ENCODE measurements around the gene ATRIP. TPM values are rescaled to one million over a fixed set of nuclear protein-coding genes. Genes with fewer than 3 reads are reported as not detected.

Gene ATRIP
- polyA plus RNA-seq, 1 donor from 2014 or later: 11.1 TPM

- Histone ChIP-seq H3K27me3 (ENCODE audit: insufficient read depth, low read depth, low read length) (no peaks in the 10 kb centered on the region), H4K20me1 (ENCODE audit: insufficient read depth) (no peaks in the 10 kb centered on the region), H3K79me2 (replicated peaks; ENCODE audit: insufficient read depth, low read length) (peaks cover 73% of the 10 kb centered on the region), H2AFZ (ENCODE audit: low read depth, low read length) (no peak overlapping the region), H3K9me2 (ENCODE audit: insufficient read depth, low read length) (no peaks in the 10 kb centered on the region), H3F3A (ENCODE audit: insufficient read depth, low read length, poor library complexity, severe bottlenecking) (no peaks in the 10 kb centered on the region), H3K9ac (ENCODE audit: low read length) (peak overlapping the region; percentile 87), H3K36me3 (ENCODE audit: insufficient read depth, low read length) (no peaks in the 10 kb centered on the region), H3K27ac (ENCODE audit: low read length) (peak overlapping the region; percentile 81), H3K4me2 (ENCODE audit: low read length) (peak overlapping the region; percentile 61), H3K9me3 (ENCODE audit: low read length) (no peaks in the 10 kb centered on the region), H3K4me3 (ENCODE audit: low read length) (peak overlapping the region; percentile 89)
- TF ChIP-seq EP300 (conservative IDR thresholded peaks at IDR 0.05; ENCODE audit: poor library complexity, severe bottlenecking) (no peak), MXI1 (conservative IDR thresholded peaks at IDR 0.05; ENCODE audit: poor library complexity, severe bottlenecking) (no peak), TAF1 (IDR thresholded peaks at IDR 0.05; ENCODE audit: low read depth) (no peak), EZH2 (IDR thresholded peaks at IDR 0.05; ENCODE audit: borderline replicate concordance, insufficient read depth, low read length, poor library complexity, severe bottlenecking) (no peak), RAD21 (conservative IDR thresholded peaks at IDR 0.05) (no peak), SMC3 (conservative IDR thresholded peaks at IDR 0.05; ENCODE audit: poor library complexity) (no peak), REST (IDR thresholded peaks at IDR 0.05; ENCODE audit: borderline replicate concordance) (no peak), POLR2AphosphoS5 (IDR thresholded peaks at IDR 0.05) (no peak), CTCF (IDR thresholded peaks at IDR 0.05; ENCODE audit: poor library complexity, severe bottlenecking) (no peak)
Observed at GRCh38 chr3:48427630-48427962, 18.9 kb upstream of the ATRIP start.

- Histone ChIP-seq H3K27me3 (ENCODE audit: insufficient read depth, low read depth, low read length) (no peaks in the 10 kb centered on the region), H3K4me2 (ENCODE audit: low read length) (peak overlapping the region; percentile 61), H3F3A (ENCODE audit: insufficient read depth, low read length, poor library complexity, severe bottlenecking) (no peaks in the 10 kb centered on the region), H3K36me3 (ENCODE audit: insufficient read depth, low read length) (no peaks in the 10 kb centered on the region), H3K27ac (ENCODE audit: low read length) (peak overlapping the region; percentile 81), H3K9ac (ENCODE audit: low read length) (peak overlapping the region; percentile 87), H2AFZ (ENCODE audit: low read depth, low read length) (no peak overlapping the region), H3K79me2 (replicated peaks; ENCODE audit: insufficient read depth, low read length) (peaks cover 68% of the 10 kb centered on the region), H4K20me1 (ENCODE audit: insufficient read depth) (no peaks in the 10 kb centered on the region), H3K4me3 (ENCODE audit: low read length) (peak overlapping the region; percentile 89), H3K9me3 (ENCODE audit: low read length) (no peaks in the 10 kb centered on the region), H3K9me2 (ENCODE audit: insufficient read depth, low read length) (no peaks in the 10 kb centered on the region)
- TF ChIP-seq SMC3 (conservative IDR thresholded peaks at IDR 0.05; ENCODE audit: poor library complexity): no peak
- no peak for TF ChIP-seq MXI1 (conservative IDR thresholded peaks at IDR 0.05; ENCODE audit: poor library complexity, severe bottlenecking)
- no peak for TF ChIP-seq TAF1 (IDR thresholded peaks at IDR 0.05; ENCODE audit: low read depth)
- no peak for TF ChIP-seq RAD21 (conservative IDR thresholded peaks at IDR 0.05)
- no peak for TF ChIP-seq CTCF (IDR thresholded peaks at IDR 0.05; ENCODE audit: poor library complexity, severe bottlenecking)
- TF ChIP-seq REST (IDR thresholded peaks at IDR 0.05; ENCODE audit: borderline replicate concordance): no peak
Observed at GRCh38 chr3:48428088-48428571, 18.4 kb upstream of the ATRIP start.

All from neural cell (in vitro differentiated cells).